A549 (cell line): ENCODE results near the gene PLD1.

Experiments used
- RAD21 ChIP-seq, 2 experiments: fragments of >200 bp in 1 of 2; sonication (Bioruptor Twin) in 1 of 2; formaldehyde crosslinking in 1 of 2; IDR thresholded peaks in 1 of 2; conservative IDR thresholded peaks in 1 of 2; 2 replicates in 1 of 2; 3 replicates in 1 of 2; pipeline ENCODE4 v1.6.1; 2012 to 2018; ENCODE audit warnings: inconsistent platforms in 1 of 2
- TF ChIP-seq, protein P1 (sequence below): fragments of >200 bp; sonication (Bioruptor Twin); formaldehyde crosslinking; IDR thresholded peaks from 3 replicates; pipeline ENCODE4 v1.5.1; 2016
- TF ChIP-seq, protein P2 (sequence below): IDR thresholded peaks from 2 replicates; pipeline ENCODE4 v1.6.1; 2012

DNA sequence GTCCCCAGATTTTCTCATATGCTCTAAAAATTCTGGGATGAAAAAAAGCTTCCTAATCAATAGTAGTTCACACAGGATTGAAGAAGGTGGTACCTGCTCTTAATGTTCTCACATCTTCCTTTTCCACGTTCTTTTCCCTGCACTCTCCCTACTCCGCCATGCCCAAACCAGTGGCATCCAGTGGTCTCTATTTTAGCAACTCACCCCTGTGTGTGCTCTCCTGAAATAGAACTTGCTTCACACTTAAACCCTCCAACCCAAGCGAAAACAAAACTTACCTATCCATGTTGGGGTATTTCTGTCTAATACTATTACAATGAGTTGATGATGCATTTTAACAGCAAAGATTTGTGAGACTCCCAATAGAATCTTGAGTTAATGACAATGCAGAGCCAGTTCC lies 148.8 kb downstream of the PLD1 start:
- no peak for TF ChIP-seq RAD21 (conservative IDR thresholded peaks at IDR 0.05 in 1 of 2, IDR thresholded peaks at IDR 0.05 in 1 of 2)
- TF ChIP-seq, protein P1, sequence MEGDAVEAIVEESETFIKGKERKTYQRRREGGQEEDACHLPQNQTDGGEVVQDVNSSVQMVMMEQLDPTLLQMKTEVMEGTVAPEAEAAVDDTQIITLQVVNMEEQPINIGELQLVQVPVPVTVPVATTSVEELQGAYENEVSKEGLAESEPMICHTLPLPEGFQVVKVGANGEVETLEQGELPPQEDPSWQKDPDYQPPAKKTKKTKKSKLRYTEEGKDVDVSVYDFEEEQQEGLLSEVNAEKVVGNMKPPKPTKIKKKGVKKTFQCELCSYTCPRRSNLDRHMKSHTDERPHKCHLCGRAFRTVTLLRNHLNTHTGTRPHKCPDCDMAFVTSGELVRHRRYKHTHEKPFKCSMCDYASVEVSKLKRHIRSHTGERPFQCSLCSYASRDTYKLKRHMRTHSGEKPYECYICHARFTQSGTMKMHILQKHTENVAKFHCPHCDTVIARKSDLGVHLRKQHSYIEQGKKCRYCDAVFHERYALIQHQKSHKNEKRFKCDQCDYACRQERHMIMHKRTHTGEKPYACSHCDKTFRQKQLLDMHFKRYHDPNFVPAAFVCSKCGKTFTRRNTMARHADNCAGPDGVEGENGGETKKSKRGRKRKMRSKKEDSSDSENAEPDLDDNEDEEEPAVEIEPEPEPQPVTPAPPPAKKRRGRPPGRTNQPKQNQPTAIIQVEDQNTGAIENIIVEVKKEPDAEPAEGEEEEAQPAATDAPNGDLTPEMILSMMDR = no peak
- TF ChIP-seq, protein P2, sequence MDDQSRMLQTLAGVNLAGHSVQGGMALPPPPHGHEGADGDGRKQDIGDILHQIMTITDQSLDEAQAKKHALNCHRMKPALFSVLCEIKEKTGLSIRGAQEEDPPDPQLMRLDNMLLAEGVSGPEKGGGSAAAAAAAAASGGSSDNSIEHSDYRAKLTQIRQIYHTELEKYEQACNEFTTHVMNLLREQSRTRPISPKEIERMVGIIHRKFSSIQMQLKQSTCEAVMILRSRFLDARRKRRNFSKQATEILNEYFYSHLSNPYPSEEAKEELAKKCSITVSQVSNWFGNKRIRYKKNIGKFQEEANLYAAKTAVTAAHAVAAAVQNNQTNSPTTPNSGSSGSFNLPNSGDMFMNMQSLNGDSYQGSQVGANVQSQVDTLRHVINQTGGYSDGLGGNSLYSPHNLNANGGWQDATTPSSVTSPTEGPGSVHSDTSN = no peak
